HG03175 (cell line): Measurements from ENCODE around the gene CDK4.
"Not testable (repeated sequence)": the region's sequence is repeated elsewhere in the genome, so short reads cannot be mapped to it uniquely, and the experiment has no call there.

Source experiments
- ATAC-seq: cut with Tn5 transposase; IDR thresholded peaks from one replicate; pipeline ENCODE4 v1.9.1; 2021; ENCODE audit warnings: mild to moderate bottlenecking, moderate library complexity; ENCODE audit not compliant: unreplicated experiment

Gene CDK4

GRCh38 chr12:57727758-57728395 is 24.2 kb downstream of the CDK4 start:
- no peak for ATAC-seq

- no peak for ATAC-seq
Observed at GRCh38 chr12:57726884-57727757, 25.0 kb downstream of the CDK4 start.

GRCh38 chr12:57726151-57726883 is 25.8 kb downstream of the CDK4 start:
- ATAC-seq, result no peak

- ATAC-seq, result no peak
Observed at GRCh38 chr12:57725851-57726150, 26.3 kb downstream of the CDK4 start.

DNA sequence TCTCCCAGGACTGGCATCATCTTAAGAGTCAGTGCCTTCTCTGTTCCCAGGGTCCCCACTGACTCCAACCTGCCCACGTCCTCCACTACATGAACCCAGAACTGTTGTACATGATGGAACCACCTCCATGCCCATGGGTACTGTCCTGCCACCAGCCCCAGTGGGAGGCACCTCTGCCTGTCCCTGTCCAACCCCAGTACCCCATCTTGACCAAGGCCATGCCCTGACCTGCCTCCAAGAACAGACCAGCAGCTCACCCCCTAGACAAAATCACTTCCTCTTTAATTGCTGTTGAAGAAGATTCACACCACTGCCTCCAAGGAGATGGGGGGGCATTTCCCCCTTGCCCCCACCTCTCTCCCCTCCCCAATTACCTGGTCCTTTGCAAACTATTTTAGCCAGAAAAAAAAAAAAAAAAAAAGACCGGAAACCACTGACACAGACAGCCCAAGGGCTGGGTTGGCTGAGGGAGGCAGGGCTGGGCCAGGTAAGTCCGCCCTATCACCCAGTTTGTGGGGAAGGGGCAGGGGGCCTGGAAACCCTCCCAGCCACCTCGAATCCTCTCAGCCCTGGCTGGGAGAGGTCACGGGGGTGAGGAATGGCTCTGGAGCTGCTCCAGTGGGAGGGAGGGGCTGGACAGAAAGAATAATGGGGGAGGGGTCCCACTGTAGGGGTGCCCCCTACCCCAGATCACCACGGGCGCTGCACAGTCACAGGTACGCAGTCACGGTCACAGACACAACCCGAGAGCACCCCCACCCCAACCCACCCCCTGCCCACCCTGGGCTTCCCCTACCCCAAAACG is 27.0 kb downstream of the CDK4 start:
- no peak for ATAC-seq

GRCh38 chr12:57724003-57724935 is 27.8 kb downstream of the CDK4 start:
- ATAC-seq, result no peak

DNA sequence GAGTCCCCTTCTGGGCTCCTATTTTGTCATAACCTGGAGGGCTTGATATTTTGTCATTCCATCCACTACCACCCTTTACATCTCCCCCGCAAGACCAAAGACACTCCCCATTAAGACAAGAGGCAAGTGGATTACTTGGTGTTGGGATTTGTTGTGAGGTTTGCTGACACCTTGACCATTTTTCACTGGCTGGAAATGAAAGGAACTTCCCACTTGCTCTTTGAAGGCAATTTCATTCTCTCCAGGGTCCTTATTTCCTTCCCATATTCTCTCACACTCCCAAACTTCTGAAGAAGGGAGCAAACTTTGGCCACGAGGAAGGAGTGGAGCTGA is 28.5 kb downstream of the CDK4 start:
- ATAC-seq, result no peak

- no peak for ATAC-seq
Observed at GRCh38 chr12:57722716-57723629, 29.1 kb downstream of the CDK4 start.

DNA sequence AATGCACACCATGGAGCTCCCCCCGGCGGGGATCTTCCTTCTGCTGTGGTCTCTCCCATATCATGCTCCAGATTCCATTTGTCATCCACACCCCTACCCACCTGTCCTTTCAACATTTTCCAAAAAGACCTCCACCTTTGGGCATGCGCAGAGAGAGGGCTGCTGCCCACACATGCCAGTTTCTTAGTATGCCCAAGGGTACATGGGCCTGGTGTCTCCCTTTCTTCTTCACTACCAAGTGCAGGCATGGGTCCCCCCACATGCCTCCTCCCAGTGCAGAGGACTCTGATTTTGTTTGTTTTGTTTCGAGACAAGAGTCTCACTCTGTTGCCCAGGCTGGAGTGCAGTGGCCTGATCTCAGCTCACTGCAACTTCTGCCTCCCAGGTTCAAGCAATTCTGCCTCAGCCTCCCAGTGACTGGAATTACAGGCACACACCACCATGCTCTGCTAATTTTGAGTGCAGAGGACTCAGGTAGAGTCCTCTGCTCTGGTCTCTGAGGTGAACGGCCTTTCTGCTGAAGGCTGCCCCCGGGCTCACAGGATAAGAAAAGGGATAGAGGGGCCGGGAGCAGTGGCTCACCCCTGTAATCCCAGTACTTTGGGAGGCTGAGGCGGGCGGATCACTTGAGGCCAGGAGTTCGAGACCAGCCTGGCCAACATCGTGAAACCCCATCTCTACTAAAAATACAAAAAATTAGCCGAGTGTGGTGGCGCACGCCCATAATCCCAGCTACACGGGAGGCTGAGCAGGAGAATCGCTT is 30.1 kb downstream of the CDK4 start:
- not testable (repeated sequence) for ATAC-seq

DNA sequence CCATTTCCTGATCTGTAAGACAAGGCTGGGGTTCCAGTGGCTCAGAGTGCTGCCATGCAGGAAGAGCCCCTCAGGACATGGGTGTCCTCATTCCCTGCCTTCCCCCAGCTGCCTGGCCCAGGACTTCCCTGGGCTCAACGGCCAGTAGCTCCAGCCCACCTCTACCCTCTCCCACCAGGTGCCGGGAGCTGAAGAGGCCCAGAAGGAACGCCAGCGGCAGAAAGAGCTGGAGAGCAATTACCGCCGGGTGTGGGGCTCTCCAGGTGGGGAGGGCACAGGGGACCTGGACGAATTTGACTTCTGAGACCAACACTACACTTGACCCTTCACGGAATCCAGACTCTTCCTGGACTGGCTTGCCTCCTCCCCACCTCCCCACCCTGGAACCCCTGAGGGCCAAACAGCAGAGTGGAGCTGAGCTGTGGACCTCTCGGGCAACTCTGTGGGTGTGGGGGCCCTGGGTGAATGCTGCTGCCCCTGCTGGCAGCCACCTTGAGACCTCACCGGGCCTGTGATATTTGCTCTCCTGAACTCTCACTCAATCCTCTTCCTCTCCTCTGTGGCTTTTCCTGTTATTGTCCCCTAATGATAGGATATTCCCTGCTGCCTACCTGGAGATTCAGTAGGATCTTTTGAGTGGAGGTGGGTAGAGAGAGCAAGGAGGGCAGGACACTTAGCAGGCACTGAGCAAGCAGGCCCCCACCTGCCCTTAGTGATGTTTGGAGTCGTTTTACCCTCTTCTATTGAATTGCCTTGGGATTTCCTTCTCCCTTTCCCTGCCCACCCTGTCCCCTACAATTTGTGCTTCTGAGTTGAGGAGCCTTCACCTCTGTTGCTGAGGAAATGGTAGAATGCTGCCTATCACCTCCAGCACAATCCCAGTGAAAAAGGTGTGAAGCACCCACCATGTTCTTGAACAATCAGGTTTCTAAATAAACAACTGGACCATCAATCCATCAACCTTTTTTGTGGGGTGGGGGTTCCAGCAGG is 31.2 kb downstream of the CDK4 start:
- ATAC-seq, result no peak

- no peak for ATAC-seq
Observed at GRCh38 chr12:57719777-57720605, 32.1 kb downstream of the CDK4 start.

GRCh38 chr12:57718641-57719528 is 33.2 kb downstream of the CDK4 start:
- no peak for ATAC-seq

- ATAC-seq, result no peak
Observed at GRCh38 chr12:57717846-57718640, 34.1 kb downstream of the CDK4 start.

DNA sequence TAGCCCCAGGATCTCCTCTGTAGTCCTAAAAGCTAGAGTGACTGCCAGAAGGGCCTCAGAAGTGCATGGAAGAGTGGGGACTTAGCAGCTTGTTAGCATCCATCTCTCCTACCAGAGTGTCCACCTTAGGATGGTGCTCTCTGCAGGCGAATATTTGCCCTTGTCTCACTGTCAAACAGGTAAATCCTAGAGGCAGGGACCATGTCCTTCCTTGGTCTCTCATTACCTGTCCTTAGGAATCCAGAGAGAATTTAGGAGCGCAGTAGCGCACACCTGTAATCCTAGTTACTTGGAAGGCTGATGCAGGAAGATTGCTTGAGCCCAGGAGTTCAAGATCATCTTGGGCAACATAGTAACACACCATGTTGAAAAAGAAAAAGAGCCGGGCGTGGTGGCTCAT is 35.0 kb downstream of the CDK4 start:
- no peak for ATAC-seq
